ENCODE data around the gene CRACDL.

Gene CRACDL

GRCh38 chr2:98826856-98827255 lies 109.2 kb downstream of the CRACDL start:
- DNase-seq (ENCODE audit: extremely low read depth in 1 of 2, low read depth in 1 of 2), result no peak

GRCh38 chr2:98825858-98826257 lies 110.2 kb downstream of the CRACDL start:
- no peak for DNase-seq (ENCODE audit: extremely low read depth in 1 of 2, low read depth in 1 of 2)

- DNase-seq (ENCODE audit: extremely low read depth in 1 of 2, low read depth in 1 of 2), result no peak
Measured at GRCh38 chr2:98825404-98825803, 110.6 kb downstream of the CRACDL start.

GRCh38 chr2:98825020-98825350 lies 111.0 kb downstream of the CRACDL start:
- no peak for DNase-seq (ENCODE audit: extremely low read depth in 1 of 2, low read depth in 1 of 2)

- no peak for DNase-seq (ENCODE audit: extremely low read depth in 1 of 2, low read depth in 1 of 2)
Measured at GRCh38 chr2:98824256-98825019, 111.6 kb downstream of the CRACDL start.

GRCh38 chr2:98823196-98824170 lies 112.5 kb downstream of the CRACDL start:
- DNase-seq (ENCODE audit: extremely low read depth in 1 of 2, low read depth in 1 of 2), result no peak

GRCh38 chr2:98822301-98823164 lies 113.5 kb downstream of the CRACDL start:
- DNase-seq (ENCODE audit: extremely low read depth in 1 of 2, low read depth in 1 of 2), result peak in 1 of 2 donors; percentile 42

- no peak for DNase-seq (ENCODE audit: extremely low read depth in 1 of 2, low read depth in 1 of 2)
Measured at GRCh38 chr2:98821629-98822135, 114.3 kb downstream of the CRACDL start.

- DNase-seq (ENCODE audit: extremely low read depth in 1 of 2, low read depth in 1 of 2), result no peak
Measured at GRCh38 chr2:98819231-98819766, 116.7 kb downstream of the CRACDL start.

GRCh38 chr2:98818164-98818563 lies 117.9 kb downstream of the CRACDL start:
- DNase-seq (ENCODE audit: extremely low read depth in 1 of 2, low read depth in 1 of 2), result no peak

GRCh38 chr2:98816281-98816680 lies 119.7 kb downstream of the CRACDL start:
- no peak for DNase-seq (ENCODE audit: extremely low read depth in 1 of 2, low read depth in 1 of 2)

GRCh38 chr2:98815795-98816194 lies 120.2 kb downstream of the CRACDL start:
- DNase-seq (ENCODE audit: extremely low read depth in 1 of 2, low read depth in 1 of 2), result no peak

- DNase-seq (ENCODE audit: extremely low read depth in 1 of 2, low read depth in 1 of 2), result no peak
Measured at GRCh38 chr2:98811766-98812165, 124.3 kb downstream of the CRACDL start.

GRCh38 chr2:98810588-98810928 lies 125.5 kb downstream of the CRACDL start:
- DNase-seq (ENCODE audit: extremely low read depth in 1 of 2, low read depth in 1 of 2), result no peak

- DNase-seq (ENCODE audit: extremely low read depth in 1 of 2, low read depth in 1 of 2), result no peak
Measured at GRCh38 chr2:98809878-98810587, 126.0 kb downstream of the CRACDL start.

GRCh38 chr2:98809116-98809515 lies 126.9 kb downstream of the CRACDL start:
- no peak for DNase-seq (ENCODE audit: extremely low read depth in 1 of 2, low read depth in 1 of 2)

- no peak for DNase-seq (ENCODE audit: extremely low read depth in 1 of 2, low read depth in 1 of 2)
Measured at GRCh38 chr2:98808546-98808945, 127.5 kb downstream of the CRACDL start.

- no peak for DNase-seq (ENCODE audit: extremely low read depth in 1 of 2, low read depth in 1 of 2)
Measured at GRCh38 chr2:98807929-98808328, 128.1 kb downstream of the CRACDL start.

GRCh38 chr2:98807221-98807620 lies 128.8 kb downstream of the CRACDL start:
- DNase-seq (ENCODE audit: extremely low read depth in 1 of 2, low read depth in 1 of 2), result no peak

- no peak for DNase-seq (ENCODE audit: extremely low read depth in 1 of 2, low read depth in 1 of 2)
Measured at GRCh38 chr2:98806236-98806697, 129.8 kb downstream of the CRACDL start.
